Measurements from ENCODE around the gene RB1.

DNA sequence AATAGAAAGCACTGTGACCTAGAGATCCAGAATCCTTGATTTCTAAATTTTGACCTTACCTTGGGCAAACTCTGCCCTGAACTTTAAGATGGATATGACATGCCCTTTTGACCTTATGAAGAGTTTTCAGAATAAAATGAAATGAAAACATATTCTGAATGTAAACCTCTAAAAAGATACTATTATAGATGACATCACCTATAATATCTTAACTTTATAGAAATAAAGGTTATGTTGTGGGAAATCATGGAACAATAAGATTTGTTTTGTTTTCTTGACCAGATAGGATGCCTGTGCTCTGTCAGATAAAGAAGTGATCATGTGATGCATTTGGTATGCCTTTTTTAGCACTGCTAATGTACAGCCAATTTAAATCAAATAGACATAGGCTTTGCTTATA is 122.5 kb downstream of the RB1 start:
- TF ChIP-seq, protein P1, sequence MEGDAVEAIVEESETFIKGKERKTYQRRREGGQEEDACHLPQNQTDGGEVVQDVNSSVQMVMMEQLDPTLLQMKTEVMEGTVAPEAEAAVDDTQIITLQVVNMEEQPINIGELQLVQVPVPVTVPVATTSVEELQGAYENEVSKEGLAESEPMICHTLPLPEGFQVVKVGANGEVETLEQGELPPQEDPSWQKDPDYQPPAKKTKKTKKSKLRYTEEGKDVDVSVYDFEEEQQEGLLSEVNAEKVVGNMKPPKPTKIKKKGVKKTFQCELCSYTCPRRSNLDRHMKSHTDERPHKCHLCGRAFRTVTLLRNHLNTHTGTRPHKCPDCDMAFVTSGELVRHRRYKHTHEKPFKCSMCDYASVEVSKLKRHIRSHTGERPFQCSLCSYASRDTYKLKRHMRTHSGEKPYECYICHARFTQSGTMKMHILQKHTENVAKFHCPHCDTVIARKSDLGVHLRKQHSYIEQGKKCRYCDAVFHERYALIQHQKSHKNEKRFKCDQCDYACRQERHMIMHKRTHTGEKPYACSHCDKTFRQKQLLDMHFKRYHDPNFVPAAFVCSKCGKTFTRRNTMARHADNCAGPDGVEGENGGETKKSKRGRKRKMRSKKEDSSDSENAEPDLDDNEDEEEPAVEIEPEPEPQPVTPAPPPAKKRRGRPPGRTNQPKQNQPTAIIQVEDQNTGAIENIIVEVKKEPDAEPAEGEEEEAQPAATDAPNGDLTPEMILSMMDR (IDR thresholded peaks at IDR 0.05) = no peak
- TF ChIP-seq POLR2A (IDR thresholded peaks at IDR 0.05) = no peak

Data from esophagus squamous epithelium (tissue), 4 donors.